H1 (cell line): ENCODE results near the gene CKLF. TPM values are rescaled to one million over a fixed set of nuclear protein-coding genes. Genes with fewer than 3 reads are reported as not detected.

Source experiments
- CTCF ChIA-PET: fragments of 300-600 bp; sonication (Branson Sonifier 250); formaldehyde crosslinking; loops from one replicate; lab custom pipeline; 2021; ENCODE audit not compliant: partially characterized antibody; lab: Charles Lee
- POLR2A ChIA-PET: fragments of 300-600 bp; sonication (Branson Sonifier 250); formaldehyde crosslinking; loops from one replicate; lab custom pipeline; 2021; ENCODE audit warnings: inconsistent platforms; ENCODE audit not compliant: partially characterized antibody; lab: Charles Lee
- DNase-seq, 2 experiments: peaks; one replicate each; pipeline versions ENCODE4 v3.0.0 to v3.0.0-alpha.2; 2010 to 2022; ENCODE audit warnings: low spot score in 2 of 2, low read depth in 1 of 2, mixed read lengths in 1 of 2
- FAIRE-seq: peaks from 2 replicates; lab custom pipeline; 2011; peaks lifted over from hg19 to GRCh38; lab: Jason Lieb, UNC
- H2AFZ ChIP-seq: 2 replicates; pipeline ENCODE4 v1.8.1; 2012; ENCODE audit warnings: low read length, inconsistent platforms
- H2AK5ac ChIP-seq: 2 replicates; pipeline ENCODE4 v1.6.1; 2013; ENCODE audit warnings: low read depth, low read length
- H2BK120ac ChIP-seq: replicated peaks from 2 replicates; pipeline ENCODE3; 2013; ENCODE audit warnings: low read depth, low read length, inconsistent platforms
- H2BK12ac ChIP-seq: 2 replicates; pipeline ENCODE4 v1.6.1; 2013; ENCODE audit warnings: low read depth, low read length
- H2BK15ac ChIP-seq: 2 replicates; pipeline ENCODE4 v1.6.1; 2013; ENCODE audit warnings: low read length
- H2BK20ac ChIP-seq: 2 replicates; pipeline ENCODE4 v1.6.1; 2013; ENCODE audit warnings: low read length
- H2BK5ac ChIP-seq: 2 replicates; pipeline ENCODE4 v1.6.1; 2013; ENCODE audit warnings: low read depth, low read length
- H3K14ac ChIP-seq: 2 replicates; pipeline ENCODE4 v1.6.1; 2013; ENCODE audit warnings: inconsistent platforms; ENCODE audit not compliant: insufficient read length
- H3K18ac ChIP-seq: 2 replicates; pipeline ENCODE4 v1.6.1; 2013; ENCODE audit warnings: low read length; ENCODE audit errors: extremely low read depth
- H3K23ac ChIP-seq: 2 replicates; pipeline ENCODE4 v1.6.1; 2013; ENCODE audit warnings: inconsistent platforms; ENCODE audit not compliant: insufficient read length
- H3K23me2 ChIP-seq: 2 replicates; pipeline ENCODE4 v1.6.1; 2013; ENCODE audit warnings: low read depth, low read length
- H3K27ac ChIP-seq: 2 replicates; pipeline ENCODE4 v1.6.1; 2011; ENCODE audit warnings: low read depth, low read length, inconsistent platforms
- H3K27me3 ChIP-seq, 4 experiments: replicated peaks in 1 of 4; 1 replicate in 1 of 4; 2 replicates in 3 of 4; pipeline versions ENCODE4 v1.6.1 to v1.8.1; 2011 to 2013; ENCODE audit warnings: low read length in 3 of 4, mild to moderate bottlenecking in 3 of 4, inconsistent platforms in 2 of 4, mixed read lengths in 2 of 4, moderate library complexity in 1 of 4; ENCODE audit not compliant: control insufficient read depth in 3 of 4, insufficient read depth in 3 of 4; ENCODE audit errors: extremely low read depth in 1 of 4
- H3K36me3 ChIP-seq, 4 experiments: 2 replicates each; pipeline versions ENCODE4 v1.6.1 to v1.8.1; 2011 to 2013; ENCODE audit warnings: mild to moderate bottlenecking in 4 of 4, low read length in 3 of 4, moderate library complexity in 2 of 4, control low read depth in 1 of 4, inconsistent platforms in 1 of 4; ENCODE audit not compliant: insufficient read depth in 4 of 4, control insufficient read depth in 2 of 4
- H3K4ac ChIP-seq: replicated peaks from 2 replicates; pipeline ENCODE3; 2013; ENCODE audit warnings: low read length, low read depth, mixed read lengths, inconsistent platforms; ENCODE audit not compliant: insufficient read length
- H3K4me1 ChIP-seq, 4 experiments: replicated peaks in 1 of 4; 1 replicate in 1 of 4; 2 replicates in 3 of 4; pipeline versions ENCODE4 v1.6.1 to v1.8.1; 2011 to 2013; ENCODE audit warnings: low read length in 3 of 4, inconsistent platforms in 2 of 4, mixed read lengths in 1 of 4; ENCODE audit not compliant: insufficient read depth in 4 of 4, control insufficient read depth in 3 of 4
- H3K4me2 ChIP-seq, 2 experiments: 2 replicates each; pipeline versions ENCODE4 v1.6.1 to v1.8.1; 2011 to 2013; ENCODE audit warnings: low read depth in 2 of 2, low read length in 2 of 2, control low read depth in 1 of 2, inconsistent platforms in 1 of 2, mild to moderate bottlenecking in 1 of 2; ENCODE audit not compliant: insufficient read depth in 1 of 2
- H3K4me3 ChIP-seq, 4 experiments: fragments of 200-600, 300-600 bp in 1 of 4; sonication (generic), shearing (Covaris generic), sonication (Bioruptor Twin) in 1 of 4; 2 replicates each; pipeline versions ENCODE4 v1.5.1 to v1.8.1; 2011 to 2016; ENCODE audit warnings: low read length in 4 of 4, low read depth in 3 of 4, control low read depth in 2 of 4, inconsistent platforms in 2 of 4, mild to moderate bottlenecking in 2 of 4, mixed read lengths in 1 of 4, moderate library complexity in 1 of 4; ENCODE audit not compliant: insufficient read depth in 2 of 4; ENCODE audit errors: extremely low read depth in 1 of 4
- H3K56ac ChIP-seq: replicated peaks from 2 replicates; pipeline ENCODE3; 2013; ENCODE audit warnings: low read depth, mild to moderate bottlenecking, mixed read lengths, low read length, inconsistent platforms; ENCODE audit not compliant: insufficient read length
- H3K79me1 ChIP-seq: 2 replicates; pipeline ENCODE4 v1.6.1; 2013; ENCODE audit warnings: low read depth, low read length, control low read depth
- H3K79me2 ChIP-seq, 2 experiments: 2 replicates each; pipeline versions ENCODE4 v1.6.1 to v1.8.1; 2012 to 2013; ENCODE audit warnings: low read length in 2 of 2, mild to moderate bottlenecking in 2 of 2, inconsistent platforms in 1 of 2; ENCODE audit not compliant: insufficient read depth in 2 of 2, control insufficient read depth in 1 of 2
- H3K9ac ChIP-seq, 4 experiments: replicated peaks in 1 of 4; 1 replicate in 1 of 4; 2 replicates in 3 of 4; pipeline versions ENCODE4 v1.6.1 to v1.8.1; 2011 to 2013; ENCODE audit warnings: low read depth in 3 of 4, low read length in 3 of 4, control low read depth in 2 of 4, mild to moderate bottlenecking in 2 of 4, moderate library complexity in 2 of 4, inconsistent platforms in 1 of 4; ENCODE audit errors: extremely low read depth in 1 of 4
- H3K9me3 ChIP-seq, 2 experiments: 2 replicates each; pipeline versions ENCODE4 v1.6.1 to v1.8.1; 2012 to 2013; ENCODE audit warnings: mild to moderate bottlenecking in 2 of 2, moderate library complexity in 2 of 2, control low read depth in 1 of 2, inconsistent platforms in 1 of 2, low read depth in 1 of 2, low read length in 1 of 2, mixed read lengths in 1 of 2; ENCODE audit not compliant: insufficient read depth in 2 of 2
- H4K20me1 ChIP-seq, 2 experiments: replicated peaks in 1 of 2; 2 replicates each; pipeline versions ENCODE3 to v1.8.1; 2011 to 2013; ENCODE audit warnings: inconsistent platforms in 2 of 2, low read length in 2 of 2, mild to moderate bottlenecking in 1 of 2; ENCODE audit not compliant: insufficient read depth in 2 of 2, control insufficient read depth in 1 of 2
- H4K5ac ChIP-seq: 2 replicates; pipeline ENCODE4 v1.6.1; 2013; ENCODE audit warnings: low read length, low read depth, mixed read lengths, inconsistent platforms; ENCODE audit not compliant: insufficient read length
- H4K8ac ChIP-seq: 2 replicates; pipeline ENCODE4 v1.8.0; 2013; ENCODE audit warnings: mild to moderate bottlenecking, moderate library complexity, low read length, inconsistent platforms; ENCODE audit not compliant: insufficient read depth; ENCODE audit errors: extremely low read depth
- H4K91ac ChIP-seq: replicated peaks from 2 replicates; pipeline ENCODE3; 2013; ENCODE audit warnings: low read length, mixed read lengths, inconsistent platforms; ENCODE audit not compliant: insufficient read length
- E2F6 ChIP-seq: IDR thresholded peaks from 2 replicates; pipeline ENCODE4 v1.6.1; 2012; ENCODE audit warnings: inconsistent platforms
- TBP ChIP-seq: IDR thresholded peaks from 2 replicates; pipeline ENCODE4 v1.6.1; 2011; ENCODE audit warnings: low read depth, low read length, improper control_type of control experiment
- USF2 ChIP-seq: IDR thresholded peaks from 2 replicates; pipeline ENCODE4 v1.6.1; 2011; ENCODE audit warnings: low read length, improper control_type of control experiment
- WGBS, 2 experiments: shearing (Covaris generic) in 1 of 2; methylation state at CpG; one replicate each; pipeline versions ENCODE4 v1.1.6 to v1.1.7; 2013 to 2015; ENCODE audit warnings: low lambda C conversion rate in 2 of 2, mixed read lengths in 2 of 2, inconsistent platforms in 1 of 2, low coverage in 1 of 2, missing lambda C conversion rate in 1 of 2; ENCODE audit not compliant: insufficient replicate concordance in 2 of 2, insufficient coverage in 1 of 2, insufficient read length in 1 of 2; ENCODE audit errors: extremely low coverage in 1 of 2, missing lambda C conversion rate in 1 of 2; 5-methylcytosine and 5-hydroxymethylcytosine counted together
- polyA plus RNA-seq, 7 experiments: library from polyadenylated mRNA; depleted of rRNA in 3 of 7; stranded (reverse) in 5 of 7; unstranded in 2 of 7; fragments of >200 nt in 5 of 7; fragments of 200-250 nt in 2 of 7; gene quantifications; 1 replicate in 5 of 7; 2 replicates in 1 of 7; 4 replicates in 1 of 7; pipeline versions ENCODE4 v1.2.1 to v1.2.3, GENCODE V29; 2011 to 2013; ENCODE audit warnings: missing spikeins in 2 of 7, mixed read lengths in 2 of 7
- total RNA-seq: library from RNA; stranded (reverse); fragmentation: NEBNext Ultra II Directional; extraction: Animal tissue kit (Norgen Biotek cat#: 25700); gene quantifications from 2 replicates; pipeline ENCODE4 v1.2.1, GENCODE V29; 2021

CKLF gene
- total and polyA plus RNA-seq, 2 of the 8 experiments (the other 6 are each of a cell fraction or from before 2014, with no cell fraction given), result 21.1 to 63.5 TPM

- Histone ChIP-seq H3K4ac (no peak overlapping the region), H2AFZ (no peak overlapping the region), H2AK5ac (no peak overlapping the region), H2BK20ac (no peak overlapping the region), H3K27ac (no peak overlapping the region), H3K4me2 (no peak overlapping the region), H3K27me3 (no peaks in the 10 kb centered on the region), H3K18ac (no peak overlapping the region), H4K8ac (no peak overlapping the region), H2BK5ac (no peak overlapping the region), H4K5ac (no peak overlapping the region), H3K36me3 (no peaks in the 10 kb centered on the region), H3K9ac (no peak overlapping the region), H3K23me2 (no peaks in the 10 kb centered on the region), H3K4me3 (no peak overlapping the region), H3K23ac (no peak overlapping the region), H2BK15ac (no peak overlapping the region), H3K4me1 (peaks cover 0 to 10% (median 4%) of the 10 kb centered on the region in 4 experiments; a peak in 4 of 7 replicates), H3K79me2 (no peaks in the 10 kb centered on the region), H2BK12ac (no peak overlapping the region), H2BK120ac (no peak overlapping the region), H3K14ac (no peak overlapping the region), H3K79me1 (no peaks in the 10 kb centered on the region), H4K20me1 (no peaks in the 10 kb centered on the region), H4K91ac (no peak overlapping the region), H3K9me3 (no peaks in the 10 kb centered on the region), H3K56ac (no peak overlapping the region)
- FAIRE-seq, result no peak
- ChIA-PET POLR2A (interaction anchor here (1.5 kb wide), 1 partner anchor 10 kb away, joined by 4 read pairs; no protein-coding TSS in a partner anchor), CTCF (interaction anchor here (1.6 kb wide), 1 partner anchor 112 kb away, joined by 5 read pairs; no protein-coding TSS in a partner anchor)
- TF ChIP-seq TBP (no peak), USF2 (no peak), E2F6 (no peak)
- whole genome bisulfite sequencing, 2 experiments, result 94% methylated on average over 5 of the region's 5 CpGs; no CpG with 5 or more reads in 1 of the 2 experiments
- no peak for DNase-seq
These were observed 13.5 kb upstream of the CKLF start for GRCh38 chr16:66538910-66539309.
